Lower lobe of right lung (tissue), 2 donors: ENCODE measurements around the gene ETS1. TPM values are rescaled to one million over a fixed set of nuclear protein-coding genes. Genes with fewer than 3 reads are reported as not detected.

Experiments
- ATAC-seq, 2 donors: fragments of 200-7000 bp; cut with Tn5 transposase; one replicate each; pipeline ENCODE4 v1.9.1; 2020 to 2022; ENCODE audit warnings: mild to moderate bottlenecking in 2 of 2, moderate library complexity in 2 of 2
- DNase-seq: peaks from one replicate; pipeline ENCODE4 v3.0.0-alpha.2; 2020
- H3K27ac ChIP-seq: fragments of 200-600 bp; one replicate; pipeline ENCODE4 v1.8.0; 2022
- H3K27me3 ChIP-seq: fragments of 200-600 bp; one replicate; pipeline ENCODE4 v1.8.0; 2022; ENCODE audit warnings: low read depth
- H3K36me3 ChIP-seq: fragments of 200-600 bp; one replicate; pipeline ENCODE4 v1.8.0; 2022; ENCODE audit warnings: mild to moderate bottlenecking
- H3K4me1 ChIP-seq: fragments of 200-600 bp; one replicate; pipeline ENCODE4 v1.8.0; 2022
- H3K4me3 ChIP-seq: fragments of 200-600 bp; one replicate; pipeline ENCODE4 v1.8.0; 2022; ENCODE audit warnings: mild to moderate bottlenecking
- H3K9me3 ChIP-seq: fragments of 200-600 bp; one replicate; pipeline ENCODE4 v1.8.0; 2022
- CTCF ChIP-seq: fragments of 200-600 bp; IDR thresholded peaks from one replicate; pipeline ENCODE4 v1.8.0; 2022; ENCODE audit warnings: antibody characterized with exemption, mild to moderate bottlenecking
- intact Hi-C: fragments of 100-400 bp; cut with DNase I; formaldehyde crosslinking; loops from one replicate; pipeline ENCODE4 v1.11.0; 2022
- total RNA-seq: library from RNA; stranded (reverse); fragmentation: NEBNext Ultra II Directional; extraction: Animal tissue kit (Norgen Biotek cat#: 25700); gene quantifications from one replicate; pipeline ENCODE4 v1.2.1, GENCODE V29; 2021
- donor health status: DM: no; HTN: yes; CAD: no; lungs with severe emphysema.

ETS1 gene
- total RNA-seq, 1 donor from 2014 or later: 123 TPM

DNA sequence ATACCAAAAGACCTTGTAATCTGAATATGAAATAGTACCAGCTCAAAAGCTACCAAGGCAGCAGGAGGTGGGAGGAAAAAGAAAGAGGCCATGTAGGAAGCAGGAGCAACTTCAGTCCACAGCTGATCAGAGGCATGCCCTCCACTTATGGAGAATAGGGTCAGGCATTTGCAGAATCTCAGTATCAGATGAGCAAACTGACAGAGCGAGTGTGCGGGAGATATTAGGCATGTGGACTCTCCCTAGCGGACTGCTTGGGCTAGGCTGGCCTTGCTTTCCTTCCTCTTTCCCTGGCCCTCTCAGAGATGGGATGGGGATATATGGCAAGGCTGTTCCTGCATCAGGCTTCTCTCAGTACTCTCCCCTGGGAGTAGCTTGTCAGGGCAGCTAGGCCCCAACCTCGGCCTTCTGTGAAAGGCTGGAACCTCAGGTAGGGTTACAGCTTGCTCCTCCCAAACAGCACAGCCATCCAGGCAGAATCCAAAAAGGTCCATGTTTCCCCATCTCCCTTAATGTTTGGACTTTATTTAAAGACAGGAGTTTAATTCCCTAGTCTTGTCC is 37.0 kb downstream of the ETS1 start:
- no peak for TF ChIP-seq CTCF

DNA sequence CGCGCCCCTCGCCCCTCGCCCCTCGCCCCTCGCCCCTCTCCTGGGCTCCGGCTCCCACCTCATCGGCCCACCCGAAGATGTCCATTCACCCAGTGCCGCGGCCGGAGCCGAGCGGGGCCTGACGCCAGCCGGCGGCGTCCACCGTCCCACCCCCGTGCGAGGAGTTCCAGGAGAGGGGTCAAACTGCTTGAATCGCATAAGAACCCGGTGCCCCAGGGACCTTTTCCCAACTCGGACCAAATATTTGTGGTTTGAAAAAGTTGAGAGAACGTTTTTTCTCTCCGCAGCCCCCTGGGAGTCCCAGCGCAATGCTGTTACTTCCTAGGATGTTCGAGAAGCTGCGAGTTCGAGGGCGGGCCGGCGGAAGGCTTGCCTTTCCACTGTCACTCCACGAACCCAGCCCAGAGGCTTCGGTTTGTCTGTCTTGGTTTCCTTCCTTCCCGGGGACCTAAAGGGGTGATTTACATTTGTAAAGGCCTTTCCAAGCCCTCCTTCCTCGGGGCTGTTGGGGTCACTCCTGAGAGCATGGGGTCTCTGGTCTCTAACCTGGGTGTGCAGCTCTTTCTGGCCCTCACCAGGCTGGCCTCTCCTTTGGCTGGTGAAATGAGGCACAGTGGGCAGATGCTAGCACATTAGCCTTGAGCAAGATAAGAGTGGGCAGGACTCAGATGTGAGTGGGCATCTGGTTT is 38.0 kb downstream of the ETS1 start:
- Histone ChIP-seq H3K27ac (peak overlapping the region; percentile 82), H3K4me3 (peak overlapping the region; percentile 55), H3K27me3 (no peaks in the 10 kb centered on the region), H3K9me3 (no peaks in the 10 kb centered on the region), H3K4me1 (peaks cover 84% of the 10 kb centered on the region), H3K36me3 (no peaks in the 10 kb centered on the region)
- ATAC-seq (peak; percentile 23 to 31), DNase-seq (no peak)
- intact Hi-C loops: no loop called here
- no peak for TF ChIP-seq CTCF

More for the DNA sequence above, 37.0 kb downstream of the ETS1 start:
- H3K9me3 ChIP-seq: no peaks in the 10 kb centered on the region
- H3K27me3 ChIP-seq: no peaks in the 10 kb centered on the region
- DNase-seq (no peak), ATAC-seq (peak; percentile 3 to 8)
- H3K36me3 ChIP-seq: no peaks in the 10 kb centered on the region
- no peak overlapping the region for H3K4me3 ChIP-seq
- H3K4me1 ChIP-seq: peaks cover 79% of the 10 kb centered on the region
- intact Hi-C loops: no loop called here
- peak overlapping the region; percentile 82 for H3K27ac ChIP-seq

GRCh38 chr11:128548649-128549255 is 38.6 kb downstream of the ETS1 start:
- ATAC-seq (peak; percentile 73 to 85), DNase-seq (peak; percentile 70)
- H3K4me3 ChIP-seq: peak overlapping the region; percentile 55
- TF ChIP-seq CTCF: peak; percentile 17
- no peaks in the 10 kb centered on the region for H3K36me3 ChIP-seq
- H3K9me3 ChIP-seq: no peaks in the 10 kb centered on the region
- no peaks in the 10 kb centered on the region for H3K27me3 ChIP-seq
- intact Hi-C loops: no loop called here
- peak overlapping the region; percentile 82 for H3K27ac ChIP-seq
- H3K4me1 ChIP-seq: peaks cover 85% of the 10 kb centered on the region

DNA sequence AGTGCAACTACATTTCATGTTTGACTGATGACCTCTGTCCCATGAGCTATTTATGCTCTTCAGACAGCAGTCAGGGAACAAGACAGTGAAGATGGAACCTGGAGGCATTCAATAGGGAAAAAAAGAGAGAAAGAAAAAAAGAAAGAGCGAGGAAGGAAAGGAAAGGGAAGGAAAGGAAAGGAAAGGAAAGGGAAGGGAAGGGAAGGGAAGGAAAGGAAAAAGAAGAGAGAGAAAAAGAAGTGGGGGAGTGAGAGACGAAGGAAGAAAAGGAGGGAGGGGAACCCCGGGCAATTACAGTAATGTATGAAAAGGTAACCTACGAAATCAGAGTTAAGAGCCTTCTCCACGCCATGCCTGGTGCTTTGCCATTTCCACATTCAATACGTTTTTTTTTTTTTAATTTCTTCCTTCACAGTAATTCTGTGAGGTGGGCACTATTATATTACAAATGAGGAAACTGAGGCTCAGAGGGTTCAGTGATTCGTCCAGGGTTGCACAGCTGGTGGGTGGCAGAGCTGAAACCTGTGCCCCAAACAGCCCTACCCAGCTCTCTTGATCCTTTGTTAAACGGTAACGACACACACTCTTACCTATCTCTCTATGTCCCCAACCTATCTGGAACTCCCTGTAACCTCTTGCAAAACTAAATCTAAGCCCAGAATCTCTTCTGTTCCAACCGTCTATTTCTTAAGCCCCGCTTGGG is 39.3 kb downstream of the ETS1 start:
- ATAC-seq: no peak
- Histone ChIP-seq H3K27ac (peak overlapping the region; percentile 82), H3K4me3 (peak overlapping the region; percentile 55), H3K4me1 (peaks cover 82% of the 10 kb centered on the region), H3K9me3 (no peaks in the 10 kb centered on the region), H3K36me3 (no peaks in the 10 kb centered on the region), H3K27me3 (no peaks in the 10 kb centered on the region)
- intact Hi-C loops: no loop called here
- TF ChIP-seq CTCF: no peak
- DNase-seq: no peak

GRCh38 chr11:128546916-128547315 is 40.4 kb downstream of the ETS1 start:
- intact Hi-C loops: no loop called here
- peak overlapping the region; percentile 82 for H3K27ac ChIP-seq

More at GRCh38 chr11:128546916-128547315, 40.4 kb downstream of the ETS1 start:
- Histone ChIP-seq H3K9me3 (no peaks in the 10 kb centered on the region), H3K36me3 (no peaks in the 10 kb centered on the region), H3K4me1 (peaks cover 70% of the 10 kb centered on the region), H3K27me3 (no peaks in the 10 kb centered on the region), H3K4me3 (no peak overlapping the region)
- ATAC-seq (no peak), DNase-seq (no peak)
- TF ChIP-seq CTCF: no peak
